T follicular helper cell (primary cell): Measurements from ENCODE around the gene RAP1GAP.
"Not testable (repeated sequence)": the region's sequence is repeated elsewhere in the genome, so short reads cannot be mapped to it uniquely, and the experiment has no call there.

Source experiments
- DNase-seq: peaks from one replicate; pipeline ENCODE4 v3.0.0-alpha.2; 2020; ENCODE audit warnings: low read depth

The RAP1GAP gene

DNA sequence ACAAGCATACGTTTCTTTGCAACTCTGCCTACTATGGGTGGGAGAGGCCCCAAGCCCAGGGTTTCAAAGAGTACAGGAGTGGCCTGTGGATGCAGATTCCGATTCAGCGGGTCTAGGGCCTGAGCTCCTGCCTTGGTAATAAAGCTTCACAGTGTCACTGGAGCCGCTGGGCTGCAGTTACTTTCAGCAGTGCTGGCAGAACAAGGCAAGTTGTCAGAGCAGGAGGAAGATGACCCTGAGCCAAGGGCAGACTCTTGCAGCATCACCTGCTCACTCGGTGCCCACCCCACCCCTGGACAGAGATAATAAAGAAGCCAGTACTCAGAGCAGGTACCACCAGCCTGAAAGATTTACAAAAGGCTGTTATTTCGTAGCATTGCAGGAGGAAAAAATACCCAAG is 8.0 kb upstream of the RAP1GAP start:
- DNase-seq = no peak

DNA sequence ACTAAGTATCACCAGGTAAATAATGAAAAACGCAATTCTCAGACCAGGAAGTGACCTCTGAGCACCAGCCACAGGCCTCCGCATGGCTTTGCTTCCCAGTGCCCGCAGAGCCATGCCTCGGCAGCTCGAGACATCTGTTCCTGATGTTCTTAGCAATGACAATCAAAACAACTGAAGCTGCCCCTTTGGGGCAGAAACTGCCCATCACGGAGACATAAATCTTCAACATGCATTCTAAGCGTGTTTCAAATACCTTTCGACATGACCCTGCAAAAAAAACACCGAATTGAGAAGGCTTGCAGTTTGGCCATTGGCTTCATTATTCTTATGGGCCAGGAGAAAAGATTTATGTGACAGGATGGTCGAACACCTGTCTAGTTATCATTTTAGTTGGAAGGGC is 5.8 kb upstream of the RAP1GAP start:
- no peak for DNase-seq

DNA sequence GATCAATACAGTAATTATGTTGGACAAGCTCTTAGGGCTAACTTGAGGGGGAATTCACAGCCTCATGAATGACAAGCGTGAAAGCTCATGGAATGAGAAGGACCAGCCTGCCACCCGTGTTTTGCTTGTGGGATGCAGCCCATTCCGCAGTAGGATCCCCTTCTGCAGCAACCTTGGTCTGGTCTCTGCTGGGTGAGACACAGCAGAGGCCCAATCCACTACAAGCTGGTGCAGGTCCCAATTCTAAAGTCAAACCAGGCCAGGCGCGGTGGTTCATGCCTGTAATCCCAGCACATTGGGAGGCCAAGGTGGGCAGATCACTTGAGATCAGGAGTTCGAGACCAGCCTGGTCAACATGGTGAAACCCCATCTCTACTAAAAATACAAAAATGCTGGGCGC is 4.7 kb upstream of the RAP1GAP start:
- not testable (repeated sequence) for DNase-seq

DNA sequence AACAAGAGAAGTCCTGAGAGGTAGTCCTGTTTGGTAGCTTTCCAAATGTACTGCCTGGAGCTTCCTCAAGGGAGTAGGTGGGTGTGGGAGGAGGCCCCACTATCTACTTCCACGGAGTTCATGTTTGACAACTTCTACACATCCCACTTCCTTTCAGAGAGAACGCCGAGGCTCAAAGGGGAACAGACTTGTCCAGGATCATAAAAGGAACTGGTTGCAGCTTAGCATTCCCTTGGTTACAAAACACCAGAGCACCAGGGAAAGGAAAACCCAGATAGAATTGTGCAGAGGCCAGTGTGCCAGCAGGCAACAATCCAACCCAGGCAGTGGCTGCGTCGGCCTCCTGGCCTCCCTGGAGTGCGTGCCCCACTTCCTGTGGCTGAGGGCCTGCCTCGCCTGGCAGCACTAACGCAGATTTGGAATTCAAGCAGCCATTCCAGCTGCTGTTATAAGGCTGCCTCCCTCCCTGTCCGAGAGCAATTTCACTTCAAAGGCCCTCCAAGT is 4.2 kb upstream of the RAP1GAP start:
- DNase-seq = no peak

DNA sequence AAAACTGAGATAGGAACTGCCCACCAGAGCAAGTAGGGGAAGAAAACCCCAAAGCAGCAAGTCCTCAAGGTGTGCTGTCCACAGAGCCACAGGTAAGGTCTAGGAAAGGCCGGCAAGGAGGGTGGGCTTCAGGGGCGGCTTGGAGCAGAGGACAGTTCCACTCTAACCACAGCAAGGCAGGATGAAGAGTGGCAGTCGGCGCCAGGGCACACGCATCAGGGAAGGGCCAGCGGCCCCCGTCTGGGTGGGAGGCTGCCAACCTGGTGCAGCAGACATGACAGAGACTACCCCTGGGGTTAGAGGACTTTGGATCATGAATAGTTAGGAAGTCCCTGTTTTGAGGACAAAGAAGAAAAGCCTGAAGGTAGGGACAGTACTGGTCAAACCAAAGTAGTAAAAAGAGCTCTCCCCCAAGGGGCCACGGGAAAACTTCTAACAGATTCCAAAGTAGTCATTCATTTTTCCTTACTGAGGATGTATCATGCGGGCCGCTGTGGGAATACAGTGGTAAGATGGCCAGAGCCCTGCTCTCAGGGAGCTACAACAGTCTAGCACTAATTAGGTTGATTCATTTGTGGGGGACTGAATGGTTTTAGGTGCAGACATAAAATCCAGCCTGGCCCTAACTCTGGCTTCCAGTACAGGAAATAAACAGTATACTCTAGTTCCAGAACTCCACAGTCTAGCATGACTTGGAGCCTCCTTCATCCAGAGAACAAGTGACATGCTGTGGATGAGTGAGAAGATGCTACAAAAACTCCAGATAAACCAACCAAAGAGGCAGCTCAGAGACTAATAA is 3.5 kb upstream of the RAP1GAP start:
- no peak for DNase-seq

DNA sequence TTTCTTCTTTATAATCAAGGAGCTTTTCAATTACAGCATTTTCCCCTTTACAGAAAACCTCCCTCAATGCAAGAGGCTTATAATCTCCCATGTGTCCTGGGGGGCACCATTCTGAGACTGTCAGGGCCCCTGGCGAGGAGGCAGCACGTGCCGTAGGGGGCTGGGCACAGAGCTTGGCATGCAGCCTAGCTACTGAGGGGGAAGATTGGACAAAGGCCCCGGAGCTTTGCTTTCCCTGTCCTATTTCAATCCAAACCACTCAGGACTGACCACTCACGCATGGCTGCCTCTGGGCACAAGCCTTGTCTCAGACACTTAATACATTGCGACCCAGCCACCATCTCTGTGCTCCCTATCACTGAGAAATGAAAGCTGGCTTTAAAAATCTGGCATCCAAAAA is 2.8 kb upstream of the RAP1GAP start:
- DNase-seq = no peak

DNA sequence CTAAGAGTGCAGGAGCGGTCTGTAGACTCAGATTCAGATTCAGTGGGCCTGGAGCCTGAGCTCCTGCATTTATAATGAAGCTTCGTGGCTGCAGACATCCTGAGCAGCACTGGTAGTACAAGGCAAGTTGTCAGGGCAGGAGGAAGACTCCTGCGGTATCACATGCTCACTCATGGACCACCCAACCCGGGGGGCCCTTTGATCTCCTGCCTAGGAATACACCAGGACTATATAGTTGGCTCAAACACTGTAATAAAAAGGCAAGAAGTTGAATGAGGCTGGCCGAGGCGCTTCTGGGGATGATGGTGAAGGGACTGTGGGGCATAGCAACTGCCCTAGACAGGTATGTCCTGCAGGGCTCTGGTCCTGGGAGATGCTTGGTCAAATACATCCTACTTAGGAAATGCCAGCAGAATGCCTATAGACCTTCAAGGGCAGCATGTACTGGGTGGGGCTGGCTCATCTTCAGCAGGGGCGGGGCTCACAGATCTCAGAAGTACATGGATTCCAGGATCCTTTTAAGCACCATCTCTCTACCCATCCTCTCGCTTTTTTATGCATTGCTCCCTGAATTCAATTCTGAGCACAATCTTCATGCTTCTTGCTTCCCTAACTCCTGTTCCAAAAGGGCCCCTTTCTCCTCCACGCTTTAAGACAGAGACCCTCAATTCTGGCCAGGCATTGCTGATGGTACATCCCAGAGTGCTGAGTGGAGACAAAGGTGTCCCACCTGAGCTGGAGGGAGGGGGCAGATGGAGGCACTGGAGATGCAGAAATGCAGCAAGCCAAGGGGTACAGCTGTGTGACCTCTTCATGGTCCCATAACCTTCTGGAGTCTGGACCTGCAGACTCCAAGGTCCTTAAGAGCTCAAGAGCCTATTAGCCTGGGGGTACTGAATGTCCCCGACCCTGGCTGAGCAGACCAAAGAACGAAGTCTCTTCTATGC is 2.1 kb upstream of the RAP1GAP start:
- no peak for DNase-seq

DNA sequence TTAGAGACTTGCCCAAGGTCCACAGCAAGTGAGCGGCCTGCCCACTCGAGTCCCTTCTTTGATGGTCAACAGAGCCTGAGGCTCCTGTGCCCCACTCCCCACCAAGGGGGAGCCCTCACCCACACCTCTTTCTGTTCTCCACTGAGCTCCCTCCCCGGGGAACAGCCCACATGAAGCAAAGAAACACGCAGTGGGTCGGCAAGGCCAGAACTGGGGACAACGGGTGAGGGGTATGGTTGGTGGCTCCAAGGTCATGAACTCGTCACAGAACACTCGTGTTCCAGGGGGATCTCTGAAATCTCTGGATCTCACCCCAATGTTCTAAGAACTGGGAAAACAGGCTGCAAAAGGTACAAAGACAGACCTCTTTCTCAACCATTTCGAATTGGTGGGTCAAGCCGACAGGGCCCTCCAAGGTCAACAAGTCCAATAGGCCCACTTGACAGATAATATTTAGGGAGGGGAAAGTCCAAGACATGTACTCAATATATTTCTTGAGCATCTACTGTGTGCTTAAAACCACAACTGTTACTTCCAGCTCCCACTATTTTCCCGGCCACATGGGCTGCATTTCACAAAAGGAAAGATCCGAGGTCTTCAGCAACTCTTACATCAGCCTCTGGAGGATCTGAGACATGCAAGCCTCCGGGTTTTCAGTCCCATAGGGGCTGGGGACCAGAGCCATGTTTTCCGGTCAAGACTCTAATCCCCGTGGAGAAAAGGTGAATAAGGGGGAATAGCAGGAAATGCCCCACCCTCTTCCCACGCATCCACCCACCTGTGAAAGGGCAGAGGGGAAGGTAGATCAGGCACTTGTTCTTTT is 1.1 kb upstream of the RAP1GAP start:
- DNase-seq = no peak

DNA sequence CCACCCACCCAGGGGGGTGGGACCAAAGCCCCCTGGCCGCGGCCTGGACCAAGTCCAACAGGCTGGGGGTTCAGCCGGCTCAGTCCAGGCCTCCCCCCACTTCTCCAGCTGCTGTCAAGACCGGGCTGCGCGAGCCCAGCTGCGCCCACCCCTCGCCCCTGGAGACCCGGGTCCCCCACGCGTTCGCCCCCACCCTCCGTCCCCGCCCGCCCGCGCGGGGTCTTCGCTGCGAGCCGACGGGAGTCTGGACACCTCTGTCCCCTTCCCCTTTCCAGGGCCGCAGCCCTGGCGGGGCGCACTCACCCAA is 253 bp downstream of the RAP1GAP start:
- DNase-seq = no peak

DNA sequence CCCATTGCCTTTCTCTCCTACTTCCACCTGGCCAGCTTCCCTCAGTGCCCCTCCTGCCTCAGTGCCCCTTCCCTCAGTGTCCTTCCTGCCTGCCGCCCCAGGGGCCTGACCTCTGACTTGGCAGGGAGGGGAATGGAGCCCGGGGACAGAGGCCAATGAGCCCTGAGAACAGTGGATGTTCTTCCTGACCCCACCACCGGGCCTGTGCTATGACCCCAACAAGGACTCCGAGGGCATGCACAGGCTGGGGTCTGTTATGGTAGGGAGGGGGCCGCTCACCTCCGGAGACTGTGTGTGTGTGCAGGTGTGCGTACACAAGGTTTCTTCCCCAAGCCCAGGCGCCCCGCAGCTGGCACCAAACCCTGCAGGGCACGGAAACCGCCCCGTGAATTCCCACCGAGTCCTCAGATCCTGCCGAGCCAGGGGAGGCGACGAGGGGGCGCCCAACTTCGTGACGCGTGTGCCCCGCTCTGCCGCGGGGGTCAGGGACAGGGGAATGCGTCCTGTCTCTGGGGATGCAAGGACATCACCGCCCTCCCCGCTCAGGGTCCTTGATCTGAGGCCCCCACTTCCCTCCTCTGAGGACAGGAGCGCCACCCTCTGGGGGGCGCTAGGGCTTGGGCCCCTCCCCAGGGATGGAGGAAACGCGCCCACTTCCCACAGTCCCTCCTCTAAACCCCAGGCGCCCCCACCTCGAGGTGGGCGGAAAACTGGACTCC is 766 bp downstream of the RAP1GAP start:
- no peak for DNase-seq

DNA sequence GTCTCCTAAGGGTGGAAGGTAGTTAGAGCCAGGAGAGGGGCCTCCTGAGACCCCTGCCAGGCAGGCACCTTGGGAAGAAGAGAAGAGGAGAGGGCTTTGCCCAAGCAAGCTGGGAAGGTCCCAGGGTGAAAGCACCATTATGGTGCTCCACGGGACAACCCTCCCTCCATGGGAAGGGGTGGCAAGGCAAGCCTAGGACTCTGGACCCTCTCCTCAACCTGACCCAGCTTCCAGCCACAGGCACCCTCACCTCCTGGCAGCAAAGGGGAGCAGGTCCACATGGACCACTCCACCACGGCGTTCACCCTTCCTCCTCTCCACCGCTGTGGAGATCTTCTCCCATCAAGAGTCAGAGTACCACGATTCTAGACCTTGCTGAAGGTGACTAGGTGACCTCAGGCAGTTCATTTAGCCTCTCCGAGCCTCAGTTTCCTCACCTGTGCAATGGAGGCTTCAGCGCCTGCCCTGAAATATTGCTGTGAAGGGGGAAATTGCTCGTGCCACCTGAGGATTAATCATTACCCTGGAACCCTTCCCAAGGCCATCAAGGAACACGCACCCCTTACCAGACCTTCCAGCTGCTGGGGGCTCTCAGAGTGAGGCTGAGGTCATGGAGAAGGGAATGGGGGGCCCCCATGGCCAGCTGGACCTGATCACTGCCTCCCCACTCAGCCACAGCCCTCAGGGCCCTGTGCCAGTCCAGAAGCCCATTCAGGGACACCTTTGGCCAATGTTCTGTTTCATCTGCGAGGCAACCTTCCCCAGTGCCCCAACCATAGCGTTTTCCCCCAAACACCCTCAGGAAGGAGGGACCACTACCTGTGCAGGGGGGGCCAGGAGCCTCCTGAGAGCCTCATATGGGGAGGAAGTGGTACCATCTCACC is 1.6 kb downstream of the RAP1GAP start:
- DNase-seq = no peak

DNA sequence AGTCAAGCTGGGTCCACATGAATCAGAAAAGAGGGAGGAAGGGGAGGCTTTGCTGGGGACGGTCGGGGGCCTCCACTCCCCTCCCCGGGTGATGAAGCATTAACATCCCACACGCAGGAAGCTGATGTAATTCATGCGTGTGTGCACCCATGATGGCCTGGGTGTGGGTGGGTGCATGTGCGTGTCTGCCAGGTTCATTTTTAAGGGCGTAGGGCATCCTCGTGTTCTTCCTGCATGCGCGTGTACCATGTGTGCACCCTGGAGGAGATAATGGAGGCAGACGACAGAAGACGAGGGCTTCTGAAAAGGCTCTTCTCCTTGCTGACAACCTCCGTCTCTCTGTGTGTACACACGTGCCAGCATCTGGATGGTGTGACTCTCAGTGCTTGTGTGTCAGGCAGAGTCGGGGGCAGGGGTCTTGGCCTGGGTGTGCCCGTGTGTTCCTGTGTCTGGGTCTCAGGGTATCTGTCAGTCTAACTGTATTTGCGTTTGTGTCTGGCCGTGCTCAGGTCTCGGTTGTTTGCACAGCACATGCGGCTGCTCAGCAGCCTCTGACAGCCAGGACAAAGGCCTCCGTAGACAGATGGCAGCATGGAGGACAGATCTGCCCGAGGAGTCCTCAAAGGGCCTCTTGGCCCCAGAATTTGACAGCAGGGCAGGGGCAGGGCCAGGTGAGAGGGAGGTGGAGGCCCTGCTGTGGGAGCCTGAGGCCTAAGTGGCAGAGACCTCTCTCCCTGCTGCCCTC is 2.4 kb downstream of the RAP1GAP start:
- no peak for DNase-seq

DNA sequence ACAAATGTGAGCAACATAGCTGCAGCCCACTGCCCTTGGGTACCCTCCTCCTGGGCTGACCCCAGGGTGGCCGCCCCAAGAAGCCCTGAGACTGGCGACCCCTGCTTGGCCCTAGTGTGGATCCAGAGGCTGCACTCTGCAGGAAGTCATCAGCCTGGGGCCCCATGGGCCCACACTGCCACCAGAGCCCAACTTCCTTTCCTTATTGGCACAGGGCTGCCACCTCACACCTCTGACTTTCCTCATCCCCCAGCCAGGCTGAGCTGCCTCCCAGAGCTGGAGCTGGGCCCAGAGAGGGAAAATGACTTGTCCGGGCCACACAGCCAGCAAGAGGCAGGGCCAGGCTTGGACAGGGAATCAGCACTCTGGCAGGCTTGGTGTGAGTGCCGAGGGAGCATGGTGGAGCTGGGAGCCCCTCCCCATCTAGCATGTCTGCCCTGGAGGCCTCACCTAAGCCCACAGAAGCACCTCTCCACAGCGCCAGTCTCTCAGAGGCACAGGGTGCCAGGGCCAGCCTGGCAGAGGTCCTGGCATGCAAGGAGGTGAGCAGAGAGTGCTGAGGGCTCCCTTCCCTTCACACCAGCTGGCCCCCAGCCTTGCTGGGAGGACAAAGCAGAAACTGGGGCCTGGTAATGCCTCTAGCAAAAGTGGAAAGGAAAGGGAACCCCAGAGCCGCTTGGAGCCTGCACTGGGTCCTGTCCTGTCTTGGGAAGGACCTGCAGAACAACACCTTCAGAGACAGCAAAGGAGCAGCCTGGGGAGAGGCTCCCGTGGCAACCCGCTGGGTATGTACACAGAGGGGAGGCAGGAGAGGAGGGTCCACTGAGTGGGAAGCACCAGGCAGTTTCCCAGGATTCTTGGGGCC is 3.2 kb downstream of the RAP1GAP start:
- DNase-seq = no peak

DNA sequence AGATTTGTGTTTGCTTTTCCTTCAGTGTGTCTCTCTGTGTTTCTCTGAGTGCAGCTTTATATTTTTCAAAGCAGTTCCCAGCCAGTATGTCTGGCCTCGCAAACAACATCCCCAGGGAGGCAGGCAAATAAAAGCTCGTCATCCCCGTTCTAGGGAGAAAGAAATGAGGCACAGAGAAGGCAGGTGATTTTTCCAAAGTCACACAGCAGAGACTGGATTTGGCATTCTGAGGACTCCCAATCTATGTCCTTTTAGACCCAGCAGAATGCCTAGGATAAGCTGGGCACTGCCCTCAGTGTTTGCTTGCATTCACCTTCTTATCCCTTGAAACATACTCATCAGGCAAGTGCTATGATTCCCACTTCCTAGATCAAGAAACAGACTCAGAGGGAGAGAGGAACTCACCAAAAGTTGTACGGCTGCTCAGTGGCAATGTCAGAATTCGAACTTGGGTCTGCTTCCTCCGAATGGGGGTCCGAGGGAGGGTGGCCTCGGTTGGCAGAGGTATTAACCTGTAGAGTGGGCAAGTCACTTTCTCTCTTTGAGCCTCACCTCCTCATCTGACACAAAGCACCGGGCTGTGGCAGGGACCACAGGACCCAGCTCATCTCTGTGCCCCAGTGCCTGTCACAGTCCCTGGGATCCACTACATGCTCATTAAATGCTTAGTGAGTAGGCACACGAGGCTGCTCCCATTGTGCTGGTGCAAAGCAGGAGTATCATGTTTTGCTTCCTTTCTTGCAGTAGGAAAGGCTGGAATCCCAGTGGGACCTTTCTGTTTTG is 4.2 kb downstream of the RAP1GAP start:
- no peak for DNase-seq

DNA sequence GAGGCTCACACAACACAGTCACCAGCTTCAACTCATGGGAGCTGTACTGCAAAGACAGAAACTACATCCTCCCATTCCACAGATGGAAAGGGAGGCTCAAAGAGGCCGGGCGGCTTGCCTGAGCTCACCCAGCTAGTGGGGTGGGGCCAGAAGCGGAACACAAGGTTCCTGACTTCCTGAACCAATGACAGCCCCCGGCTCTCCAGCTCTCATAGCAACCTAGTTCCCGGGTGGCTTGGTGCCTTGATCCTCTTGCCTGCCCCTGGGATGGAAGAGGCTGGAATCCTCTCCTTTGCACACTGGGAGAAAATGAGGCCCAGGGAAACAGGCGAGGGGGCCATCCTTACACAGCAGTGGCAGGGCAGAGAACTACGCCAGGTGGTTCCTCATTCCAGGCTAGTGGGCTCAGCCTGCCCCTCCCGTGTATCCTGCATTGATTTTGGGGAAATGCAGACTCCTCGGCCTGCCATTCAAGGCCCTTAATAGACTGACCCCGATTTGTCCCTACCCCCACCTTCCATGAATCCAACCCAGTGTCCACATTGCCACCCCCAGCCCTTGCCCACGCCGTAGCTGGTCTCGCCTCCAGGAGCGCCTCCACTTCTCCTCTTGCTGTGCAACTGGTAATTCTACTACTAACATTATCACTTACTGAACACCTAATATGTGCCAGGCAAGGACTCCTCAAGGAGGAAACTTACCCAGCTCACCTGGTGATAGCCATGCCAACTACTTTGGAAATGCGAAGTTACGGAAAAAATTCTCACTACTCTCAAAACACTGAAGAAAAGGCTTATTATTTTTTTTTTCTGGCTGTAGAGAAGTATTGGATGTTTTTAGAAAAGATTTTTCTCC is 5.0 kb downstream of the RAP1GAP start:
- DNase-seq = no peak

DNA sequence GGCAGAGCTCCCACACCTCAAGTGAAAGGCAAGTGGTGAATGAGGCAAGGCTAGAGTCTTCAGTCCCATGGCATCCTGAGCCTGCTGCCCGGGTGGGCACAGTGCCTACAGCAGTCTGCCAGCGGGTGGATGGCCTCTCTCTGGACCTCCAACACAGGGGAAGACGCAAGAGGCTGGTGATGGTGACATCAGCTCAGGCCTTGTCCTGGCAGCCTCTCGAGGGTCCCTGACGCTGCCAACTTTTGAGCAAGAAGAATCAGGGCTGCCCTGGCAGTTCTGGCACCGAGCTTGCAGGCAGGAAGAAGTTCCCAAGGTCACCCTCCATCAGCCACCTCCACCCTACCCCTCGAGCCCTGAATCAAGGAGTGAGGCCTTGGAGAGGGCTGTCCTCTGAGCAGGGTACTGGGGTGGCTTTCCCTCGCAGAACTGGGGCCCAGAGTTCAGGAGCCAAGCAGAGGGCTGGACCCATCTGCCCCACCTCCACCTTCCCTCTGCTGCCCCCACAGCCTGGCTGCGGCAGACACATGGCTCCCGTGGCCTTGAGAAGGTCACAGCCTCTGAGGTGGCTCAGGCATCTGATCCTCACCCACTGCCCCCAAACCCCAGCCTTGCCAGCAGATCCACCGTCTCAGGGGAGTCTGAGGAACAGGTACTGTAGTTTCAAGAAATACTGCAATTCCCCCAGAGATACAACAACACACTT is 5.8 kb downstream of the RAP1GAP start:
- no peak for DNase-seq
